Activated naive CD4-positive, alpha-beta T cell treated with anti-CD3 and anti-CD28 coated beads, Interleukin-2, amount 10 ng/mL, durations not matched to agents 7 days and 5 days (primary cell): Measurements from ENCODE around the gene DOK4.

ENCODE experiments used
- CTCF ChIA-PET: fragments of 350-600 bp; sonication (Branson Sonifier 250); formaldehyde crosslinking; loops from one replicate; lab custom pipeline; 2021; ENCODE audit warnings: antibody characterized with exemption; lab: Charles Lee
- DNase-seq: peaks from one replicate; pipeline ENCODE4 v3.0.0-alpha.2; 2020
- H3K27ac Mint-ChIP-seq: one replicate; pipeline ENCODE4 v1.8.0; 2021; ENCODE audit warnings: mild to moderate bottlenecking, moderate library complexity, mixed read lengths
- H3K27me3 Mint-ChIP-seq: one replicate; pipeline ENCODE4 v1.8.0; 2021; ENCODE audit warnings: mild to moderate bottlenecking, mixed read lengths
- H3K36me3 Mint-ChIP-seq: one replicate; pipeline ENCODE4 v1.8.0; 2021; ENCODE audit warnings: mixed read lengths
- H3K4me1 Mint-ChIP-seq: one replicate; pipeline ENCODE4 v1.8.0; 2021; ENCODE audit warnings: mixed read lengths
- H3K4me3 Mint-ChIP-seq: one replicate; pipeline ENCODE4 v1.8.0; 2021; ENCODE audit warnings: mild to moderate bottlenecking, moderate library complexity, mixed read lengths
- H3K9me3 Mint-ChIP-seq: one replicate; pipeline ENCODE4 v1.8.0; 2021; ENCODE audit warnings: mixed read lengths

DOK4 gene

GRCh38 chr16:57482845-57483545, 3.3 kb downstream of the DOK4 start:
- H3K4me1 Mint-ChIP-seq: peaks cover 13% of the 10 kb centered on the region
- H3K36me3 Mint-ChIP-seq: no peaks in the 10 kb centered on the region
- no peak for DNase-seq
- peaks cover 43% of the 10 kb centered on the region for H3K27me3 Mint-ChIP-seq
- no peak overlapping the region for H3K4me3 Mint-ChIP-seq
- CTCF ChIA-PET: interaction anchor here (1.1 to 1.2 kb wide), 2 partner anchors 8 to 37 kb away, joined by 4 read pairs; no protein-coding TSS in a partner anchor
- H3K27ac Mint-ChIP-seq: no peak overlapping the region
- H3K9me3 Mint-ChIP-seq: no peaks in the 10 kb centered on the region

- Mint-ChIP-seq H3K27ac (no peak overlapping the region), H3K4me3 (no peak overlapping the region), H3K27me3 (peaks cover 43% of the 10 kb centered on the region), H3K9me3 (no peaks in the 10 kb centered on the region), H3K4me1 (peaks cover 11% of the 10 kb centered on the region), H3K36me3 (no peaks in the 10 kb centered on the region)
- CTCF ChIA-PET: interaction anchor here (1.0 to 2.4 kb wide), 4 partner anchors 19 to 63 kb away, joined by 3 to 14 read pairs (median 4); partner anchors contain the start of gene POLR2C
- no peak for DNase-seq
These were observed 4.9 kb downstream of the DOK4 start for GRCh38 chr16:57481421-57481820.

GRCh38 chr16:57480754-57481230, 5.5 kb downstream of the DOK4 start:
- CTCF ChIA-PET: interaction anchor here (1.0 to 2.4 kb wide), 4 partner anchors 18 to 62 kb away, joined by 3 to 14 read pairs (median 4); partner anchors contain the start of gene POLR2C
- Mint-ChIP-seq H3K4me1 (peaks cover 14% of the 10 kb centered on the region), H3K9me3 (no peaks in the 10 kb centered on the region), H3K36me3 (no peaks in the 10 kb centered on the region), H3K4me3 (no peak overlapping the region), H3K27ac (no peak overlapping the region), H3K27me3 (peaks cover 40% of the 10 kb centered on the region)
- DNase-seq: no peak

GRCh38 chr16:57479976-57480753, 6.1 kb downstream of the DOK4 start:
- Mint-ChIP-seq H3K4me1 (peaks cover 16% of the 10 kb centered on the region), H3K4me3 (no peak overlapping the region), H3K27me3 (peaks cover 34% of the 10 kb centered on the region), H3K27ac (no peak overlapping the region), H3K9me3 (no peaks in the 10 kb centered on the region), H3K36me3 (no peaks in the 10 kb centered on the region)
- no peak for DNase-seq
- CTCF ChIA-PET: interaction anchor here (1.0 to 2.4 kb wide), 2 partner anchors 39 to 61 kb away, joined by 3 to 14 read pairs; no protein-coding TSS in a partner anchor

GRCh38 chr16:57479205-57479975, 6.9 kb downstream of the DOK4 start:
- CTCF ChIA-PET: interaction anchor here (2.4 to 9.5 kb wide), 2 partner anchors 39 to 40 kb away, joined by 14 to 79 read pairs; no protein-coding TSS in a partner anchor
- no peak overlapping the region for H3K27ac Mint-ChIP-seq
- peaks cover 26% of the 10 kb centered on the region for H3K27me3 Mint-ChIP-seq
- no peak overlapping the region for H3K4me3 Mint-ChIP-seq
- DNase-seq: no peak
- H3K9me3 Mint-ChIP-seq: no peaks in the 10 kb centered on the region
- no peaks in the 10 kb centered on the region for H3K36me3 Mint-ChIP-seq
- H3K4me1 Mint-ChIP-seq: peaks cover 20% of the 10 kb centered on the region

GRCh38 chr16:57478396-57479204, 7.7 kb downstream of the DOK4 start:
- Mint-ChIP-seq H3K36me3 (no peaks in the 10 kb centered on the region), H3K4me3 (no peak overlapping the region), H3K27ac (no peak overlapping the region), H3K27me3 (peaks cover 18% of the 10 kb centered on the region), H3K9me3 (no peaks in the 10 kb centered on the region), H3K4me1 (peaks cover 20% of the 10 kb centered on the region)
- no peak for DNase-seq
- CTCF ChIA-PET: interaction anchor here (1.3 to 9.5 kb wide), 2 partner anchors 9 to 40 kb away, joined by 3 to 79 read pairs; no protein-coding TSS in a partner anchor

- H3K9me3 Mint-ChIP-seq: no peaks in the 10 kb centered on the region
- DNase-seq: no peak
- no peaks in the 10 kb centered on the region for H3K36me3 Mint-ChIP-seq
- CTCF ChIA-PET: interaction anchor here (0.7 to 9.5 kb wide), 3 partner anchors 10 to 41 kb away, joined by 3 to 79 read pairs (median 3); no protein-coding TSS in a partner anchor
- peaks cover 13% of the 10 kb centered on the region for H3K27me3 Mint-ChIP-seq
- H3K4me1 Mint-ChIP-seq: peaks cover 20% of the 10 kb centered on the region
- no peak overlapping the region for H3K4me3 Mint-ChIP-seq
- H3K27ac Mint-ChIP-seq: no peak overlapping the region
These were observed 8.6 kb downstream of the DOK4 start for GRCh38 chr16:57477531-57478202.

GRCh38 chr16:57476546-57477410, 9.5 kb downstream of the DOK4 start:
- peaks cover 4% of the 10 kb centered on the region for H3K36me3 Mint-ChIP-seq
- no peak overlapping the region for H3K27ac Mint-ChIP-seq
- no peaks in the 10 kb centered on the region for H3K9me3 Mint-ChIP-seq
- peaks cover 13% of the 10 kb centered on the region for H3K27me3 Mint-ChIP-seq
- peaks cover 25% of the 10 kb centered on the region for H3K4me1 Mint-ChIP-seq
- H3K4me3 Mint-ChIP-seq: no peak overlapping the region
- no peak for DNase-seq
- CTCF ChIA-PET: interaction anchor here (0.7 to 9.5 kb wide), 6 partner anchors 10 to 46 kb away, joined by 3 to 79 read pairs (median 4); partner anchors contain the start of genes DOK4 and POLR2C

- CTCF ChIA-PET: interaction anchor here (0.6 to 9.5 kb wide), 11 partner anchors 11 to 387 kb away, joined by 3 to 79 read pairs (median 5); partner anchors contain the start of genes DOK4 and POLR2C
- H3K4me3 Mint-ChIP-seq: no peak overlapping the region
- peaks cover 25% of the 10 kb centered on the region for H3K4me1 Mint-ChIP-seq
- peak overlapping the region; percentile 69 for H3K27ac Mint-ChIP-seq
- peak; percentile 90 for DNase-seq
- peaks cover 8% of the 10 kb centered on the region for H3K27me3 Mint-ChIP-seq
- H3K36me3 Mint-ChIP-seq: peaks cover 8% of the 10 kb centered on the region
- no peaks in the 10 kb centered on the region for H3K9me3 Mint-ChIP-seq
These were observed 10.5 kb downstream of the DOK4 start for GRCh38 chr16:57475711-57476339.

GRCh38 chr16:57474671-57475661, 11.3 kb downstream of the DOK4 start:
- CTCF ChIA-PET: interaction anchor here (0.6 to 9.5 kb wide), 9 partner anchors 9 to 388 kb away, joined by 3 to 79 read pairs (median 6); partner anchors contain the start of genes DOK4 and POLR2C
- Mint-ChIP-seq H3K4me1 (peaks cover 25% of the 10 kb centered on the region), H3K27ac (no peak overlapping the region), H3K36me3 (peaks cover 16% of the 10 kb centered on the region), H3K4me3 (no peak overlapping the region), H3K27me3 (peaks cover 8% of the 10 kb centered on the region), H3K9me3 (no peaks in the 10 kb centered on the region)
- no peak for DNase-seq
